MM.1S (cell line): ENCODE results near the gene USP37.

Experiments
- DNase-seq: peaks from one replicate; pipeline ENCODE4 v3.0.0-alpha.2; 2015
- H2AFZ ChIP-seq: fragments of 300-600 bp; sonication (generic); 2 replicates; pipeline ENCODE4 v1.6.0; 2016; ENCODE audit warnings: antibody characterized with exemption, low read length
- H3F3A ChIP-seq: fragments of 300-600 bp; sonication (generic); 2 replicates; pipeline ENCODE4 v1.6.1; 2016; ENCODE audit warnings: mild to moderate bottlenecking, antibody characterized with exemption, low read length, moderate library complexity, mixed read lengths; ENCODE audit not compliant: insufficient read depth
- H3K27ac ChIP-seq: fragments of 300-600 bp; sonication (generic); 2 replicates; pipeline ENCODE4 v1.5.1; 2016; ENCODE audit warnings: mild to moderate bottlenecking, low read length
- H3K27me3 ChIP-seq: fragments of 300-600 bp; sonication (generic); replicated peaks from 2 replicates; pipeline ENCODE4 v1.6.0; 2016; ENCODE audit warnings: low read length; ENCODE audit not compliant: insufficient read depth
- H3K36me3 ChIP-seq: fragments of 300-600 bp; sonication (generic); replicated peaks from 2 replicates; pipeline ENCODE4 v1.6.1; 2016; ENCODE audit warnings: mild to moderate bottlenecking, low read length, mixed read lengths; ENCODE audit not compliant: insufficient read depth
- H3K4me1 ChIP-seq: fragments of 300-600 bp; sonication (generic); 2 replicates; pipeline ENCODE4 v1.6.1; 2016; ENCODE audit warnings: low read length, mixed read lengths
- H3K4me2 ChIP-seq: fragments of 300-600 bp; sonication (generic); 2 replicates; pipeline ENCODE4 v1.6.0; 2016; ENCODE audit warnings: low read depth, low read length
- H3K4me3 ChIP-seq: fragments of 300-600 bp; sonication (generic); 2 replicates; pipeline ENCODE4 v1.5.1; 2016; ENCODE audit warnings: low read length, mixed read lengths
- H3K79me2 ChIP-seq: fragments of 300-600 bp; sonication (generic); 2 replicates; pipeline ENCODE4 v1.6.1; 2016; ENCODE audit warnings: mixed run types, low read length, mixed read lengths
- H3K9ac ChIP-seq: fragments of 300-600 bp; sonication (generic); 2 replicates; pipeline ENCODE4 v1.6.1; 2016; ENCODE audit warnings: low read length, mixed read lengths
- H3K9me2 ChIP-seq: fragments of 300-600 bp; sonication (generic); replicated peaks from 2 replicates; pipeline ENCODE4 v1.6.1; 2016; ENCODE audit warnings: mild to moderate bottlenecking, low read length, mixed read lengths; ENCODE audit not compliant: insufficient read depth
- H3K9me3 ChIP-seq: fragments of 300-600 bp; sonication (generic); replicated peaks from 2 replicates; pipeline ENCODE4 v1.6.1; 2016; ENCODE audit warnings: mild to moderate bottlenecking, low read length, mixed read lengths; ENCODE audit not compliant: insufficient read depth
- H4K20me1 ChIP-seq: fragments of 300-600 bp; sonication (generic); 2 replicates; pipeline ENCODE4 v1.6.1; 2016; ENCODE audit warnings: mild to moderate bottlenecking, low read length, moderate library complexity, mixed read lengths; ENCODE audit not compliant: insufficient read depth
- CTCF ChIP-seq: fragments of 300-600 bp; sonication (generic); IDR thresholded peaks from 2 replicates; pipeline ENCODE4 v1.5.1; 2016; ENCODE audit warnings: antibody characterized with exemption, low read length, mixed read lengths
- EZH2 ChIP-seq: fragments of 300-600 bp; sonication (generic); optimal IDR thresholded peaks from 2 replicates; pipeline ENCODE3; 2017; ENCODE audit warnings: low read depth, mild to moderate bottlenecking, antibody characterized with exemption, low read length, mixed read lengths
- EZH2phosphoT487 ChIP-seq: fragments of 300-600 bp; sonication (generic); IDR thresholded peaks from 2 replicates; pipeline ENCODE4 v1.6.1; 2018; ENCODE audit warnings: antibody characterized with exemption, low read length

Gene USP37

GRCh38 chr2:218518876-218519275, 49.3 kb downstream of the USP37 start:
- Histone ChIP-seq H3K4me3 (no peak overlapping the region), H4K20me1 (peaks cover 6% of the 10 kb centered on the region; the same call in 1 of the 2 replicates), H3K9me2 (no peaks in the 10 kb centered on the region), H3F3A (peaks cover 26% of the 10 kb centered on the region), H3K27ac (peak overlapping the region; percentile 50; the same call in 1 of the 2 replicates), H3K9me3 (no peaks in the 10 kb centered on the region), H3K9ac (no peak overlapping the region), H3K4me2 (no peak overlapping the region), H3K36me3 (no peaks in the 10 kb centered on the region), H3K79me2 (peaks cover 34% of the 10 kb centered on the region), H2AFZ (no peak overlapping the region), H3K4me1 (peaks cover 28% of the 10 kb centered on the region), H3K27me3 (no peaks in the 10 kb centered on the region)
- no peak for DNase-seq
- TF ChIP-seq EZH2: no peak
- no peak for TF ChIP-seq CTCF
- TF ChIP-seq EZH2phosphoT487: no peak

- peaks cover 6% of the 10 kb centered on the region; the same call in 1 of the 2 replicates for H4K20me1 ChIP-seq
- no peaks in the 10 kb centered on the region for H3K36me3 ChIP-seq
- H3K27me3 ChIP-seq: no peaks in the 10 kb centered on the region
- peak overlapping the region; percentile 50; the same call in 1 of the 2 replicates for H3K27ac ChIP-seq
- peaks cover 43% of the 10 kb centered on the region for H3K79me2 ChIP-seq
- peak; percentile 43 for DNase-seq
- H3K9me2 ChIP-seq: no peaks in the 10 kb centered on the region
- peaks cover 28% of the 10 kb centered on the region for H3K4me1 ChIP-seq
- no peak for TF ChIP-seq CTCF
- no peak for TF ChIP-seq EZH2phosphoT487
- TF ChIP-seq EZH2: no peak
- H3F3A ChIP-seq: peaks cover 26% of the 10 kb centered on the region
- no peak overlapping the region; the same call in 1 of the 2 replicates for H3K9ac ChIP-seq
- no peak overlapping the region for H3K4me3 ChIP-seq
- peak overlapping the region; percentile 44 for H3K4me2 ChIP-seq
- no peaks in the 10 kb centered on the region for H3K9me3 ChIP-seq
- H2AFZ ChIP-seq: no peak overlapping the region
Observed at GRCh38 chr2:218517434-218518206, 50.5 kb downstream of the USP37 start.

- Histone ChIP-seq H3K4me3 (no peak overlapping the region), H3F3A (peaks cover 26% of the 10 kb centered on the region), H3K9me3 (no peaks in the 10 kb centered on the region), H3K27ac (peak overlapping the region; percentile 50; the same call in 1 of the 2 replicates), H3K36me3 (no peaks in the 10 kb centered on the region), H3K9me2 (no peaks in the 10 kb centered on the region), H3K9ac (no peak overlapping the region), H2AFZ (no peak overlapping the region), H3K79me2 (peaks cover 51% of the 10 kb centered on the region), H3K4me1 (peaks cover 28% of the 10 kb centered on the region), H4K20me1 (peaks cover 6% of the 10 kb centered on the region; the same call in 1 of the 2 replicates), H3K4me2 (peak overlapping the region; percentile 44), H3K27me3 (no peaks in the 10 kb centered on the region)
- peak; percentile 46 for TF ChIP-seq CTCF
- TF ChIP-seq EZH2phosphoT487: no peak
- no peak for TF ChIP-seq EZH2
- no peak for DNase-seq
Observed at GRCh38 chr2:218516614-218517013, 51.5 kb downstream of the USP37 start.
